Measurements from ENCODE around the gene HNRNPH1. TPM values are rescaled to one million over a fixed set of nuclear protein-coding genes. Genes with fewer than 3 reads are reported as not detected.
A peak's percentile ranks its signal among the peaks of the same experiment; 100 is the strongest.

Gene HNRNPH1
- total and polyA plus RNA-seq, 2 donors from 2014 or later = 191 to 564 TPM

- H3K9ac ChIP-seq (ENCODE audit: low read length in 3 of 3) = no peak overlapping the region
- H3K4me3 ChIP-seq (ENCODE audit: low read length in 3 of 3) = no peak overlapping the region
- DNase-seq (peak in 1 of 5 donors; percentile 20), FAIRE-seq (no peak)
- H3K9me3 ChIP-seq (ENCODE audit: control insufficient read depth in 2 of 3, insufficient read depth in 1 of 3, low read length in 3 of 3) = no peaks in the 10 kb centered on the region
- no peak for TF ChIP-seq CTCF (IDR thresholded peaks at IDR 0.05; ENCODE audit: borderline replicate concordance, extremely low read depth, insufficient read depth)
- no peaks in the 10 kb centered on the region for H3K27me3 ChIP-seq (ENCODE audit: control insufficient read depth, insufficient read depth, low read length)
- peaks cover 0 to 11% (median under 1%) of the 10 kb centered on the region in 3 donors for H3K4me1 ChIP-seq (ENCODE audit: control insufficient read depth in 2 of 3, insufficient read depth in 2 of 3, low read depth in 1 of 3, low read length in 3 of 3)
- intact Hi-C loops (cut with DNase I) = no loop called here
- H3K27ac ChIP-seq (ENCODE audit: low read depth in 2 of 2, low read length in 2 of 2) = no peak overlapping the region
- H3K36me3 ChIP-seq (ENCODE audit: control insufficient read depth in 2 of 3, insufficient read depth in 3 of 3, low read length in 3 of 3) = peaks cover 42 to 87% (median 60%) of the 10 kb centered on the region in 3 donors
Observed at GRCh38 chr5:179612577-179613459, 10.7 kb downstream of the HNRNPH1 start.

DNA sequence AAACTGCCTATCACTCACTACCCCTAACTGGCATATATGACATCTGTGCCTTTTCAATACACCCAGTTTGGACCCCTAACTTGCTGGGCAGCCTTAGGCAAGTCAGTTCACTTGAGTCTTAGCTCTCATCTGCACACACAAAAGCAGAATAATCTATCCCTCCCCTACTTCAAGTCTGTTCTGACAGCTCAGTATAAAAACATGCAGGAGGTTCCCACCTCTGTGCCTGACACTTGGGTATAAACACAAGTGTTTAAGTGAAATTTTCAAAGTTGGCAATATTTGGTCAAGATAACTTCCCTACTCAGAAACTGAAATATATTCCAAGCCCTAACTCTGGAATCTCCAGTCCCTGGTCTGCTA, 12.6 kb downstream of the HNRNPH1 start:
- peaks cover 0 to 11% (median 0%) of the 10 kb centered on the region in 3 donors for H3K4me1 ChIP-seq (ENCODE audit: control insufficient read depth in 2 of 3, insufficient read depth in 2 of 3, low read depth in 1 of 3, low read length in 3 of 3)
- DNase-seq (no peak), FAIRE-seq (no peak)
- H3K9me3 ChIP-seq (ENCODE audit: control insufficient read depth in 2 of 3, insufficient read depth in 1 of 3, low read length in 3 of 3) = no peaks in the 10 kb centered on the region
- H3K27me3 ChIP-seq (ENCODE audit: control insufficient read depth, insufficient read depth, low read length) = no peaks in the 10 kb centered on the region
- no peak overlapping the region for H3K27ac ChIP-seq (ENCODE audit: low read depth in 2 of 2, low read length in 2 of 2)
- TF ChIP-seq CTCF (IDR thresholded peaks at IDR 0.05; ENCODE audit: borderline replicate concordance, extremely low read depth, insufficient read depth) = no peak
- H3K9ac ChIP-seq (ENCODE audit: low read length in 3 of 3) = no peak overlapping the region
- H3K36me3 ChIP-seq (ENCODE audit: control insufficient read depth in 2 of 3, insufficient read depth in 3 of 3, low read length in 3 of 3) = peaks cover 28 to 70% (median 52%) of the 10 kb centered on the region in 3 donors
- H3K4me3 ChIP-seq (ENCODE audit: low read length in 3 of 3) = no peak overlapping the region
- intact Hi-C loops (cut with DNase I) = no loop called here

GRCh38 chr5:179610109-179610902, 13.2 kb downstream of the HNRNPH1 start:
- intact Hi-C loops (cut with DNase I) = no loop called here
- FAIRE-seq = no peak
- peaks cover 0 to 11% (median 0%) of the 10 kb centered on the region in 3 donors for H3K4me1 ChIP-seq (ENCODE audit: control insufficient read depth in 2 of 3, insufficient read depth in 2 of 3, low read depth in 1 of 3, low read length in 3 of 3)
- TF ChIP-seq CTCF (IDR thresholded peaks at IDR 0.05; ENCODE audit: borderline replicate concordance, extremely low read depth, insufficient read depth) = no peak
- H3K4me3 ChIP-seq (ENCODE audit: low read length in 3 of 3) = no peak overlapping the region
- peaks cover 29 to 70% (median 48%) of the 10 kb centered on the region in 3 donors for H3K36me3 ChIP-seq (ENCODE audit: control insufficient read depth in 2 of 3, insufficient read depth in 3 of 3, low read length in 3 of 3)
- no peaks in the 10 kb centered on the region for H3K27me3 ChIP-seq (ENCODE audit: control insufficient read depth, insufficient read depth, low read length)
- DNase-seq = peak in 2 of 5 donors; percentile 49 to 54
- no peak overlapping the region for H3K27ac ChIP-seq (ENCODE audit: low read depth in 2 of 2, low read length in 2 of 2)
- H3K9ac ChIP-seq (ENCODE audit: low read length in 3 of 3) = no peak overlapping the region
- no peaks in the 10 kb centered on the region for H3K9me3 ChIP-seq (ENCODE audit: control insufficient read depth in 2 of 3, insufficient read depth in 1 of 3, low read length in 3 of 3)

Measured in kidney (tissue), 14 donors.